Measurements from ENCODE around the gene TIAM2.

TIAM2 gene

DNA sequence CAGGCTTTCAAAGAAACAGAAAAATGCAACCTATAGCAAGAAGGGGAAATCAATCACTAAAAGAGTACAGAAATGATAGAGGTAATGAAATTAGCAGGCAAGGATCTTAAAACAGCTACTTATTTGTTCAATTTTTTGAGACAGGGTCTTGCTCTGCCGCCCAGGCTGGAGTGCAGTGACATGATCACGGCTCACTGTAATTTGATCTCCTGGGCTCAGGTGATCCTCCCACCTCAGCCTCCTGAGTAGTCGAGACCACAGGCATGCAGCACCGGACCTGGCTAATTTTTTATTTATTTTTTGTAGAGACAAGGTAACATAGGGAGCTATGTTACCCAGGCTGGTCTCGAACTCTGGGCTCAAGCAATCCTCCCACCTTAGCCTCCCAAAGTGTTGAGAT, 297.6 kb downstream of the TIAM2 start:
- no peaks in the 10 kb centered on the region for H3K9me3 ChIP-seq (ENCODE audit: insufficient read depth, low read depth, low read length)
- H3K4ac ChIP-seq (ENCODE audit: low read depth, low read length), result no peak overlapping the region
- no CpG with 5 or more reads among the region's 5 CpGs for whole genome bisulfite sequencing (ENCODE audit: extremely low coverage, insufficient coverage, insufficient read length)
- no peak overlapping the region for H3K18ac ChIP-seq (ENCODE audit: low read length)
- H2BK12ac ChIP-seq (ENCODE audit: low read length), result no peak overlapping the region
- no peak overlapping the region for H4K91ac ChIP-seq (ENCODE audit: low read depth, low read length)
- H3K79me2 ChIP-seq (ENCODE audit: control insufficient read depth, insufficient read depth, low read length, poor library complexity), result no peaks in the 10 kb centered on the region
- no peak overlapping the region for H4K12ac ChIP-seq (ENCODE audit: low read depth, low read length)
- H3K9ac ChIP-seq (ENCODE audit: low read length), result no peak overlapping the region
- peaks cover 0 to 1% of the 10 kb centered on the region in 2 experiments for H3K4me1 ChIP-seq (ENCODE audit: control insufficient read depth in 1 of 2, insufficient read depth in 2 of 2, low read length in 2 of 2)
- H3K4me3 ChIP-seq (ENCODE audit: low read depth, low read length), result no peak overlapping the region
- no peak overlapping the region for H4K8ac ChIP-seq (ENCODE audit: low read depth, low read length)
- no peak for DNase-seq
- no peaks in the 10 kb centered on the region for H3K79me1 ChIP-seq (ENCODE audit: low read length)
- no peak overlapping the region for H2BK120ac ChIP-seq (ENCODE audit: insufficient read depth, low read length, poor library complexity)
- no peak overlapping the region for H2AFZ ChIP-seq (ENCODE audit: insufficient read depth, low read length, poor library complexity)
- H3K23ac ChIP-seq (ENCODE audit: low read length), result no peak overlapping the region
- H3K4me2 ChIP-seq (ENCODE audit: low read length), result no peak overlapping the region
- H2AK5ac ChIP-seq (ENCODE audit: low read length), result no peak overlapping the region
- no peaks in the 10 kb centered on the region for H3K27me3 ChIP-seq (ENCODE audit: insufficient read depth, low read length)
- no peak overlapping the region for H3K14ac ChIP-seq (ENCODE audit: low read length)
- no peak overlapping the region for H3K27ac ChIP-seq (ENCODE audit: low read depth, low read length)
- H3K36me3 ChIP-seq (ENCODE audit: control insufficient read depth in 1 of 2, insufficient read depth in 2 of 2, low read length in 2 of 2), result peaks cover 9 to 12% of the 10 kb centered on the region in 2 experiments
- H2BK5ac ChIP-seq (ENCODE audit: low read depth, low read length, poor library complexity), result no peak overlapping the region

DNA sequence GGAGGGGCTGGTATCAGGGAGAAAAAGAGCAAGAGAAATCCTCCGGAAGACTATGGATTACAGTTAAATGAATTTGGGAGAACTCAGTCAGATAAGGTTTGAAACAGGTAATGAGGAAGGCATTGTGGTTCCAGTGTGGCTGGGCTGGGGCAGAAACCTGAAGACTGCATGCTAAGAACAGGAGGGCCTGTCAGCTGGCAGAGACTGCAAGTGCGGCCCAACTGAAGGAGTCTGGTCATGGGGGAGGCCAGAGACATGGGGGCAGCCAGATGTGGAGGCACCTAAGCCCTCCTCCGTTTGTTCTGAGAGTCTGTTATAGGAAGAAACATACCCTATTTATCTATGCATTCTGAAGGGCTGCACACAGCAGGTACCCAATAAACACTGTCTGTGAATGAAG, 302.6 kb downstream of the TIAM2 start:
- no peak overlapping the region for H2AK5ac ChIP-seq (ENCODE audit: low read length)
- H2BK12ac ChIP-seq (ENCODE audit: low read length), result no peak overlapping the region
- H2AFZ ChIP-seq (ENCODE audit: insufficient read depth, low read length, poor library complexity), result no peak overlapping the region
- H3K9ac ChIP-seq (ENCODE audit: low read length), result no peak overlapping the region
- peaks cover 5 to 8% of the 10 kb centered on the region in 2 experiments for H3K36me3 ChIP-seq (ENCODE audit: control insufficient read depth in 1 of 2, insufficient read depth in 2 of 2, low read length in 2 of 2)
- H3K79me2 ChIP-seq (ENCODE audit: control insufficient read depth, insufficient read depth, low read length, poor library complexity), result no peaks in the 10 kb centered on the region
- H3K14ac ChIP-seq (ENCODE audit: low read length), result no peak overlapping the region
- no peak overlapping the region for H3K4ac ChIP-seq (ENCODE audit: low read depth, low read length)
- H3K18ac ChIP-seq (ENCODE audit: low read length), result no peak overlapping the region
- no peak overlapping the region for H2BK120ac ChIP-seq (ENCODE audit: insufficient read depth, low read length, poor library complexity)
- H3K27ac ChIP-seq (ENCODE audit: low read depth, low read length), result no peak overlapping the region
- no CpG with 5 or more reads among the region's 3 CpGs for WGBS (ENCODE audit: extremely low coverage, insufficient coverage, insufficient read length)
- no peak overlapping the region for H3K23ac ChIP-seq (ENCODE audit: low read length)
- DNase-seq, result no peak
- H3K4me3 ChIP-seq (ENCODE audit: low read depth, low read length), result no peak overlapping the region
- H2BK5ac ChIP-seq (ENCODE audit: low read depth, low read length, poor library complexity), result no peak overlapping the region
- no peak overlapping the region for H4K91ac ChIP-seq (ENCODE audit: low read depth, low read length)
- no peak overlapping the region for H4K12ac ChIP-seq (ENCODE audit: low read depth, low read length)
- H3K79me1 ChIP-seq (ENCODE audit: low read length), result no peaks in the 10 kb centered on the region
- peaks cover 0 to 1% of the 10 kb centered on the region in 2 experiments for H3K4me1 ChIP-seq (ENCODE audit: control insufficient read depth in 1 of 2, insufficient read depth in 2 of 2, low read length in 2 of 2)
- no peaks in the 10 kb centered on the region for H3K9me3 ChIP-seq (ENCODE audit: insufficient read depth, low read depth, low read length)
- no peak overlapping the region for H3K4me2 ChIP-seq (ENCODE audit: low read length)
- H3K27me3 ChIP-seq (ENCODE audit: insufficient read depth, low read length), result no peaks in the 10 kb centered on the region
- H4K8ac ChIP-seq (ENCODE audit: low read depth, low read length), result no peak overlapping the region

DNA sequence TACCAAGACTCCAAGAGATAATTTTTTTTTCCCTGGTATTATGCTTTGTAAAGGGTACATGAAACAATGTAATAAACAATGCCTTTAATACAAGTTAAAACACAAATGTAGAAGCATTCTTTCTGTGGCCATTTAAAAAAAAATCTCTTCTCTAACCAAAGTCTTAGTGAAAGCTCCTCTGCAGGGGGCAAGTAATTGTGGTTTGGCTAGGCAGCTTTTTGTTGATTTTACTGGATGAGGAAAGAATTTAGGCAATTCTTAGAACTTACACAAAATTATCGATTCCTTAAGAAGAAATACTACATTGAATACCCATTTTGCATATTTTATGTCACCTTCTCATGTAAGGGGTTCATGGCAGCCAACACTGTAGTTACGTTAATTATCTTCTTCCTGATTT, 306.8 kb downstream of the TIAM2 start:
- Histone ChIP-seq H3K9ac (ENCODE audit: low read length) (no peak overlapping the region), H2BK12ac (ENCODE audit: low read length) (no peak overlapping the region), H3K79me1 (ENCODE audit: low read length) (no peaks in the 10 kb centered on the region), H4K12ac (ENCODE audit: low read depth, low read length) (no peak overlapping the region), H3K4me3 (ENCODE audit: low read depth, low read length) (no peak overlapping the region), H3K14ac (ENCODE audit: low read length) (no peak overlapping the region), H3K27me3 (ENCODE audit: insufficient read depth, low read length) (no peaks in the 10 kb centered on the region), H3K4ac (ENCODE audit: low read depth, low read length) (no peak overlapping the region), H2AK5ac (ENCODE audit: low read length) (no peak overlapping the region), H3K9me3 (ENCODE audit: insufficient read depth, low read depth, low read length) (no peaks in the 10 kb centered on the region), H3K4me2 (ENCODE audit: low read length) (no peak overlapping the region), H2AFZ (ENCODE audit: insufficient read depth, low read length, poor library complexity) (no peak overlapping the region), H3K79me2 (ENCODE audit: control insufficient read depth, insufficient read depth, low read length, poor library complexity) (no peaks in the 10 kb centered on the region), H3K4me1 (ENCODE audit: control insufficient read depth in 1 of 2, insufficient read depth in 2 of 2, low read length in 2 of 2) (no peaks in the 10 kb centered on the region), H2BK5ac (ENCODE audit: low read depth, low read length, poor library complexity) (no peak overlapping the region), H3K23ac (ENCODE audit: low read length) (no peak overlapping the region), H3K27ac (ENCODE audit: low read depth, low read length) (no peak overlapping the region), H3K36me3 (ENCODE audit: control insufficient read depth in 1 of 2, insufficient read depth in 2 of 2, low read length in 2 of 2) (peaks cover 3 to 4% of the 10 kb centered on the region in 2 experiments), H3K18ac (ENCODE audit: low read length) (no peak overlapping the region), H4K91ac (ENCODE audit: low read depth, low read length) (no peak overlapping the region), H4K8ac (ENCODE audit: low read depth, low read length) (no peak overlapping the region), H2BK120ac (ENCODE audit: insufficient read depth, low read length, poor library complexity) (no peak overlapping the region)
- no CpG with 5 or more reads among the region's 2 CpGs for WGBS (ENCODE audit: extremely low coverage, insufficient coverage, insufficient read length)
- DNase-seq, result no peak

DNA sequence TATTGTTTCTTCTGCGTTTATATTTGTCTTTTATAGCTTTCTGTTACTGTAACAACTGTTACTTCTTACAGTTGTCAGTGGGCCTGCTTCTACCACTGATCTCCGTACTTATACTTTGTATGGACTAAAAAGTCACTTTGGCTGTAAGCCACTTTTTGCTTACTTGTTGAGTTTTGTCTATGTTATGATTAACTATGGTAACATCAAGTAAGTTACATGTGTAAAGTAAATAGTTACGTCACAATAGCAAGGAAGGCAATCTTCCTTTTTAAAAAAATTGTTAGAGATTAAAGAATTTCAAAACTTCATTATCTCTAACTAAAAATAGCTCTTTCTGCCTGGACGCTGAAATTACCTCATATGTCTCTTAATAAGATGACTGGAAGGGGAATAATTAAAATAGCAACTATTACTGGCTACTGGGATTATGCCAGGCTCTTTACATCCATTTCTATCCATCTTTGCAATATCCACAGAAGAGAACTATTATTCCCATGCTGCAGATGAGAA, 308.3 kb downstream of the TIAM2 start:
- Histone ChIP-seq H3K4me3 (ENCODE audit: low read depth, low read length) (no peak overlapping the region), H3K9me3 (ENCODE audit: insufficient read depth, low read depth, low read length) (no peaks in the 10 kb centered on the region), H3K36me3 (ENCODE audit: control insufficient read depth in 1 of 2, insufficient read depth in 2 of 2, low read length in 2 of 2) (peaks cover 1 to 4% of the 10 kb centered on the region in 2 experiments), H3K4ac (ENCODE audit: low read depth, low read length) (no peak overlapping the region), H2BK12ac (ENCODE audit: low read length) (no peak overlapping the region), H3K23ac (ENCODE audit: low read length) (no peak overlapping the region), H3K4me2 (ENCODE audit: low read length) (no peak overlapping the region), H2AFZ (ENCODE audit: insufficient read depth, low read length, poor library complexity) (no peak overlapping the region), H4K8ac (ENCODE audit: low read depth, low read length) (no peak overlapping the region), H3K27ac (ENCODE audit: low read depth, low read length) (no peak overlapping the region), H3K79me1 (ENCODE audit: low read length) (no peaks in the 10 kb centered on the region), H2BK5ac (ENCODE audit: low read depth, low read length, poor library complexity) (no peak overlapping the region), H3K27me3 (ENCODE audit: insufficient read depth, low read length) (no peaks in the 10 kb centered on the region), H2BK120ac (ENCODE audit: insufficient read depth, low read length, poor library complexity) (no peak overlapping the region), H4K12ac (ENCODE audit: low read depth, low read length) (no peak overlapping the region), H3K79me2 (ENCODE audit: control insufficient read depth, insufficient read depth, low read length, poor library complexity) (no peaks in the 10 kb centered on the region), H3K9ac (ENCODE audit: low read length) (no peak overlapping the region), H3K18ac (ENCODE audit: low read length) (no peak overlapping the region), H3K4me1 (ENCODE audit: control insufficient read depth in 1 of 2, insufficient read depth in 2 of 2, low read length in 2 of 2) (no peaks in the 10 kb centered on the region), H2AK5ac (ENCODE audit: low read length) (no peak overlapping the region), H4K91ac (ENCODE audit: low read depth, low read length) (no peak overlapping the region), H3K14ac (ENCODE audit: low read length) (no peak overlapping the region)
- no peak for DNase-seq
- WGBS (ENCODE audit: extremely low coverage, insufficient coverage, insufficient read length), result no CpG with 5 or more reads among the region's 4 CpGs

Data from trophoblast cell (in vitro differentiated cells and primary cell).